ENCODE measurements around the gene ANKRD33. TPM values are rescaled to one million over a fixed set of nuclear protein-coding genes. Genes with fewer than 3 reads are reported as not detected.

The ANKRD33 gene
- total and polyA plus RNA-seq, 2 experiments from 2014 or later, result 0.27 to 1.7 TPM

DNA sequence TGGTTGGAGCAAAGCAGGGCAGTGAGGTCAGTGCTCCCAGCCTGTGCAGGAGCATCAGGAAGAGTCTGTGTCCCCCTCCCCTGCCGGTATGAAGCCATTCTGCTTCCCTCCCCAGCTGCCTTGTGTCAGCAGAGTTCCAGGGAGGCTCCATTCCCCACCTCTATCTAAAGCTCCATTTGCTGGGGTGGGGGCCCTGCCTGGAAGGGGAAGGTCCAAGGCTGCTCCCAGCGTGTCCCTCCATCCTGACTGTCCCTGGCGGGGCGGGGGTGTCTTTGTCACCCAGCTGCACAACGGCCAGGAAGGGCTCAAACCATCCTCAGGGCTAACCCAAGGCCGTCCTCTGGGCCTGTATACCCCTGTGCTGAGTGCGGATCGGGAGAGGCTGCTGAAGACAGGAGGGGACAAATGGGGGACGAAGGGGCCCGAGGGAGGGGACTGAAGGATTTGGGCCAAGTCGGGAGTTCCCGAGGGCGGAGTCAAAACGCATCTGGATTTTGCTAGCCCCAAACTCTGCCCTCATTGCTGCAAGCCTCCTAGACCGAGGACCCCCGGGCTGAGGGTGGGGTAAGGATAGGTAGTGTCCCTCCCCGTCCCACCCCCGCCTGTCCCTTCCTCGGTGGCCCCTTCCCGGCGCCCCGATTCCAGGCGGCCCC is 18.7 kb downstream of the ANKRD33 start (continued):
- TF ChIP-seq, protein P1, sequence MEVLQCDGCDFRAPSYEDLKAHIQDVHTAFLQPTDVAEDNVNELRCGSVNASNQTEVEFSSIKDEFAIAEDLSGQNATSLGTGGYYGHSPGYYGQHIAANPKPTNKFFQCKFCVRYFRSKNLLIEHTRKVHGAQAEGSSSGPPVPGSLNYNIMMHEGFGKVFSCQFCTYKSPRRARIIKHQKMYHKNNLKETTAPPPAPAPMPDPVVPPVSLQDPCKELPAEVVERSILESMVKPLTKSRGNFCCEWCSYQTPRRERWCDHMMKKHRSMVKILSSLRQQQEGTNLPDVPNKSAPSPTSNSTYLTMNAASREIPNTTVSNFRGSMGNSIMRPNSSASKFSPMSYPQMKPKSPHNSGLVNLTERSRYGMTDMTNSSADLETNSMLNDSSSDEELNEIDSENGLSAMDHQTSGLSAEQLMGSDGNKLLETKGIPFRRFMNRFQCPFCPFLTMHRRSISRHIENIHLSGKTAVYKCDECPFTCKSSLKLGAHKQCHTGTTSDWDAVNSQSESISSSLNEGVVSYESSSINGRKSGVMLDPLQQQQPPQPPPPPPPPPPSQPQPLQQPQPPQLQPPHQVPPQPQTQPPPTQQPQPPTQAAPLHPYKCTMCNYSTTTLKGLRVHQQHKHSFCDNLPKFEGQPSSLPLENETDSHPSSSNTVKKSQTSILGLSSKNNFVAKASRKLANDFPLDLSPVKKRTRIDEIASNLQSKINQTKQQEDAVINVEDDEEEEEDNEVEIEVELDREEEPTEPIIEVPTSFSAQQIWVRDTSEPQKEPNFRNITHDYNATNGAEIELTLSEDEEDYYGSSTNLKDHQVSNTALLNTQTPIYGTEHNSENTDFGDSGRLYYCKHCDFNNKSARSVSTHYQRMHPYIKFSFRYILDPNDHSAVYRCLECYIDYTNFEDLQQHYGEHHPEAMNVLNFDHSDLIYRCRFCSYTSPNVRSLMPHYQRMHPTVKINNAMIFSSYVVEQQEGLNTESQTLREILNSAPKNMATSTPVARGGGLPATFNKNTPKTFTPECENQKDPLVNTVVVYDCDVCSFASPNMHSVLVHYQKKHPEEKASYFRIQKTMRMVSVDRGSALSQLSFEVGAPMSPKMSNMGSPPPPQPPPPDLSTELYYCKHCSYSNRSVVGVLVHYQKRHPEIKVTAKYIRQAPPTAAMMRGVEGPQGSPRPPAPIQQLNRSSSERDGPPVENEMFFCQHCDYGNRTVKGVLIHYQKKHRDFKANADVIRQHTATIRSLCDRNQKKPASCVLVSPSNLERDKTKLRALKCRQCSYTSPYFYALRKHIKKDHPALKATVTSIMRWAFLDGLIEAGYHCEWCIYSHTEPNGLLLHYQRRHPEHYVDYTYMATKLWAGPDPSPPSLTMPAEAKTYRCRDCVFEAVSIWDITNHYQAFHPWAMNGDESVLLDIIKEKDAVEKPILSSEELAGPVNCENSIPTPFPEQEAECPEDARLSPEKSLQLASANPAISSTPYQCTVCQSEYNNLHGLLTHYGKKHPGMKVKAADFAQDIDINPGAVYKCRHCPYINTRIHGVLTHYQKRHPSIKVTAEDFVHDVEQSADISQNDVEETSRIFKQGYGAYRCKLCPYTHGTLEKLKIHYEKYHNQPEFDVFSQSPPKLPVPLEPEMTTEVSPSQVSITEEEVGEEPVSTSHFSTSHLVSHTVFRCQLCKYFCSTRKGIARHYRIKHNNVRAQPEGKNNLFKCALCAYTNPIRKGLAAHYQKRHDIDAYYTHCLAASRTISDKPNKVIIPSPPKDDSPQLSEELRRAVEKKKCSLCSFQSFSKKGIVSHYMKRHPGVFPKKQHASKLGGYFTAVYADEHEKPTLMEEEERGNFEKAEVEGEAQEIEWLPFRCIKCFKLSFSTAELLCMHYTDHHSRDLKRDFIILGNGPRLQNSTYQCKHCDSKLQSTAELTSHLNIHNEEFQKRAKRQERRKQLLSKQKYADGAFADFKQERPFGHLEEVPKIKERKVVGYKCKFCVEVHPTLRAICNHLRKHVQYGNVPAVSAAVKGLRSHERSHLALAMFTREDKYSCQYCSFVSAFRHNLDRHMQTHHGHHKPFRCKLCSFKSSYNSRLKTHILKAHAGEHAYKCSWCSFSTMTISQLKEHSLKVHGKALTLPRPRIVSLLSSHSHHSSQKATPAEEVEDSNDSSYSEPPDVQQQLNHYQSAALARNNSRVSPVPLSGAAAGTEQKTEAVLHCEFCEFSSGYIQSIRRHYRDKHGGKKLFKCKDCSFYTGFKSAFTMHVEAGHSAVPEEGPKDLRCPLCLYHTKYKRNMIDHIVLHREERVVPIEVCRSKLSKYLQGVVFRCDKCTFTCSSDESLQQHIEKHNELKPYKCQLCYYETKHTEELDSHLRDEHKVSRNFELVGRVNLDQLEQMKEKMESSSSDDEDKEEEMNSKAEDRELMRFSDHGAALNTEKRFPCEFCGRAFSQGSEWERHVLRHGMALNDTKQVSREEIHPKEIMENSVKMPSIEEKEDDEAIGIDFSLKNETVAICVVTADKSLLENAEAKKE (CRISPR knock-in tag; IDR thresholded peaks at IDR 0.05), result no peak
- TF ChIP-seq EZH2 (IDR thresholded peaks at IDR 0.05; ENCODE audit: low read depth, unreplicated experiment) (no peak), JUNB (IDR thresholded peaks at IDR 0.05; ENCODE audit: unreplicated experiment) (no peak), ZNF331 (CRISPR knock-in tag; IDR thresholded peaks at IDR 0.05; ENCODE audit: low read depth) (no peak)

DNA sequence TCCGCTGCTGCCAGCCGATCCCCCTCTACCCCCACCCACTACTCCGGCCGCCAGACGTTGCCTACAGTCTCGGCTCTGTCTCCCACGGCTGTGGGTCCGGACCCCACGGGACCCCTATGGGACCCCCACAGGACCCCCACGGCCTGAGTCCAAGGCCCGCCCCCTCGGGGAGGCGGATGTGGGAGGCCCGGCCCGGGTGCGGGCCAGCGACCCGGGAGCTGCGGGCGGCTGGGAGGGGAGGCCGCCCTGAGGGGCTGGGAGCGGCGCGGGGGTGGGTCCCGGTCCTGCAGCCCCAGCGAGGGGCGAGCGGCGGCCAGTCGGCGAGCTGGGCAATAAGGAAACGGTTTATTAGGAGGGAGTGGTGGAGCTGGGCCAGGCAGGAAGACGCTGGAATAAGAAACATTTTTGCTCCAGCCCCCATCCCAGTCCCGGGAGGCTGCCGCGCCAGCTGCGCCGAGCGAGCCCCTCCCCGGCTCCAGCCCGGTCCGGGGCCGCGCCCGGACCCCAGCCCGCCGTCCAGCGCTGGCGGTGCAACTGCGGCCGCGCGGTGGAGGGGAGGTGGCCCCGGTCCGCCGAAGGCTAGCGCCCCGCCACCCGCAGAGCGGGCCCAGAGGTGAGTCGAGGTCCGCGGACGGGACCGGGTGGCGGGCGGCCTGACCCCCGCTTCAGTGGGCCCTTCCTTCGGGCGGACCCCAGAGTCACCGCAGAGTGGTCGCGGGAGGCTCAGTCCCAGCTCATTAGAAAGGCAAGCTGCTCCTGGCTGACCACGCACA is 19.4 kb downstream of the ANKRD33 start, which contains the start of gene ACVRL1:
ACVRL1 (plus strand) TSS at position 422 of the 773 bp plus-strand sequence. CDS start 4,971 bp downstream, outside the sequence.
- no peaks in the 10 kb centered on the region for H3K9me2 ChIP-seq (ENCODE audit: insufficient read depth)
- H3K36me3 Mint-ChIP-seq (ENCODE audit: low read depth), result no peaks in the 10 kb centered on the region
- H3K4me3 ChIP-seq, result peak within 1 kb of the TSS; percentile 77
- peak within 1 kb of the TSS; percentile 98 for H3K4me2 ChIP-seq
- H3K27ac Mint-ChIP-seq, result no peak within 1 kb of the TSS
- H3F3A ChIP-seq (replicated peaks; ENCODE audit: low read depth), result peaks cover 7% of the 10 kb centered on the region
- peaks cover 65% of the 10 kb centered on the region for H3K27me3 ChIP-seq (ENCODE audit: insufficient read depth)
- H2AFZ ChIP-seq, result peak within 1 kb of the TSS; percentile 97
- peaks cover 15% of the 10 kb centered on the region for H3K4me1 ChIP-seq (ENCODE audit: insufficient read depth)
- H3K27ac ChIP-seq (ENCODE audit: low read depth), result no peak within 1 kb of the TSS
- peak; percentile 44 for DNase-seq (ENCODE audit: low spot score)
- H3K4me1 Mint-ChIP-seq, result peaks cover 21% of the 10 kb centered on the region
- peak; percentile 71 for ATAC-seq
- no peaks in the 10 kb centered on the region for H3K79me2 ChIP-seq (replicated peaks; ENCODE audit: insufficient read depth)
- TF ChIP-seq EZH2 (IDR thresholded peaks at IDR 0.05; ENCODE audit: low read depth, unreplicated experiment), result peak; percentile 53
- TF ChIP-seq, protein P2, sequence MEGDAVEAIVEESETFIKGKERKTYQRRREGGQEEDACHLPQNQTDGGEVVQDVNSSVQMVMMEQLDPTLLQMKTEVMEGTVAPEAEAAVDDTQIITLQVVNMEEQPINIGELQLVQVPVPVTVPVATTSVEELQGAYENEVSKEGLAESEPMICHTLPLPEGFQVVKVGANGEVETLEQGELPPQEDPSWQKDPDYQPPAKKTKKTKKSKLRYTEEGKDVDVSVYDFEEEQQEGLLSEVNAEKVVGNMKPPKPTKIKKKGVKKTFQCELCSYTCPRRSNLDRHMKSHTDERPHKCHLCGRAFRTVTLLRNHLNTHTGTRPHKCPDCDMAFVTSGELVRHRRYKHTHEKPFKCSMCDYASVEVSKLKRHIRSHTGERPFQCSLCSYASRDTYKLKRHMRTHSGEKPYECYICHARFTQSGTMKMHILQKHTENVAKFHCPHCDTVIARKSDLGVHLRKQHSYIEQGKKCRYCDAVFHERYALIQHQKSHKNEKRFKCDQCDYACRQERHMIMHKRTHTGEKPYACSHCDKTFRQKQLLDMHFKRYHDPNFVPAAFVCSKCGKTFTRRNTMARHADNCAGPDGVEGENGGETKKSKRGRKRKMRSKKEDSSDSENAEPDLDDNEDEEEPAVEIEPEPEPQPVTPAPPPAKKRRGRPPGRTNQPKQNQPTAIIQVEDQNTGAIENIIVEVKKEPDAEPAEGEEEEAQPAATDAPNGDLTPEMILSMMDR (conservative IDR thresholded peaks at IDR 0.05; ENCODE audit: low read depth in 2 of 2), result no peak
- no peaks in the 10 kb centered on the region for H3K9me3 Mint-ChIP-seq
- H3K27me3 Mint-ChIP-seq (ENCODE audit: insufficient read depth, low read depth, poor library complexity), result peaks cover 32% of the 10 kb centered on the region
- no peaks in the 10 kb centered on the region for H3K36me3 ChIP-seq (ENCODE audit: insufficient read depth)
- H3K4me3 Mint-ChIP-seq, result peak within 1 kb of the TSS; percentile 71
- no peaks in the 10 kb centered on the region; the same call in 1 of the 2 replicates for H4K20me1 ChIP-seq (replicated peaks; ENCODE audit: insufficient read depth)
